ENCODE measurements around the gene DNAJC28. TPM values are rescaled to one million over a fixed set of nuclear protein-coding genes. Genes with fewer than 3 reads are reported as not detected.
"Not testable (repeated sequence)": the region's sequence is repeated elsewhere in the genome, so short reads cannot be mapped to it uniquely, and the experiment has no call there.

The DNAJC28 gene
- total RNA-seq, 4 donors from 2014 or later: 0.83 to 2.1 (median 1.7) TPM

- no peak for TF ChIP-seq POLR2AphosphoS5 (IDR thresholded peaks at IDR 0.05)
- no peak for TF ChIP-seq CTCF (IDR thresholded peaks at IDR 0.05)
- no peak for TF ChIP-seq POLR2A (IDR thresholded peaks at IDR 0.05; ENCODE audit: low read depth)
- no peak for TF ChIP-seq EP300 (IDR thresholded peaks at IDR 0.05)
- intact Hi-C loops (cut with DNase I): no loop called here
- Histone ChIP-seq H3K9me3 (no peaks in the 10 kb centered on the region), H3K27me3 (no peaks in the 10 kb centered on the region), H3K4me3 (no peak overlapping the region), H3K36me3 (no peaks in the 10 kb centered on the region), H3K4me1 (peaks cover 7 to 21% (median 14%) of the 10 kb centered on the region in 4 donors), H3K27ac (replicated peaks in 1 of 4) (no peak overlapping the region)
- DNase-seq (ENCODE audit: extremely low spot score): no peak
- 89% methylated on average over 3 of the region's 3 CpGs for WGBS
Measured at GRCh38 chr21:33473344-33473743, 18.2 kb downstream of the DNAJC28 start.

- Histone ChIP-seq H3K4me3 (no peak overlapping the region), H3K36me3 (peaks cover 0 to 19% (median 6%) of the 10 kb centered on the region in 4 donors), H3K9me3 (no peaks in the 10 kb centered on the region), H3K4me1 (peaks cover 0 to 5% (median 2%) of the 10 kb centered on the region in 4 donors), H3K27me3 (no peaks in the 10 kb centered on the region), H3K27ac (replicated peaks in 1 of 4) (no peak overlapping the region)
- DNase-seq (ENCODE audit: extremely low spot score): no peak
- 96% methylated on average over 2 of the region's 2 CpGs for WGBS
- intact Hi-C loops (cut with DNase I): no loop called here
- TF ChIP-seq CTCF (IDR thresholded peaks at IDR 0.05) (no peak), POLR2A (IDR thresholded peaks at IDR 0.05; ENCODE audit: low read depth) (no peak), EP300 (IDR thresholded peaks at IDR 0.05) (no peak), POLR2AphosphoS5 (IDR thresholded peaks at IDR 0.05) (no peak)
Measured at GRCh38 chr21:33470701-33471100, 20.8 kb downstream of the DNAJC28 start.

GRCh38 chr21:33469183-33469582 is 22.3 kb downstream of the DNAJC28 start:
- intact Hi-C loops (cut with DNase I): not testable (repeated sequence)

GRCh38 chr21:33461538-33462250 is 29.8 kb downstream of the DNAJC28 start:
- Histone ChIP-seq H3K4me3 (no peak overlapping the region), H3K27ac (replicated peaks in 1 of 4) (no peak overlapping the region), H3K27me3 (no peaks in the 10 kb centered on the region), H3K36me3 (peaks cover 15 to 83% (median 62%) of the 10 kb centered on the region in 4 donors), H3K9me3 (no peaks in the 10 kb centered on the region), H3K4me1 (no peaks in the 10 kb centered on the region)
- TF ChIP-seq POLR2AphosphoS5 (IDR thresholded peaks at IDR 0.05): no peak
- TF ChIP-seq POLR2A (IDR thresholded peaks at IDR 0.05; ENCODE audit: low read depth): no peak
- no peak for TF ChIP-seq CTCF (IDR thresholded peaks at IDR 0.05)
- no peak for TF ChIP-seq EP300 (IDR thresholded peaks at IDR 0.05)
- DNase-seq (ENCODE audit: extremely low spot score): no peak
- intact Hi-C loops (cut with DNase I): no loop called here
- WGBS: 94% methylated on average over 5 of the region's 5 CpGs

More at GRCh38 chr21:33469183-33469582, 22.3 kb downstream of the DNAJC28 start:
- H3K36me3 ChIP-seq: peaks cover 0 to 32% (median 13%) of the 10 kb centered on the region in 4 donors
- H3K4me1 ChIP-seq; H3K9me3 ChIP-seq; DNase-seq (ENCODE audit: extremely low spot score); H3K4me3 ChIP-seq; H3K27ac ChIP-seq (replicated peaks in 1 of 4); H3K27me3 ChIP-seq: not testable (repeated sequence)
- 97% methylated on average over 4 of the region's 4 CpGs for WGBS

- Histone ChIP-seq H3K27ac (replicated peaks in 1 of 4) (no peak overlapping the region), H3K4me1 (no peaks in the 10 kb centered on the region), H3K9me3 (no peaks in the 10 kb centered on the region), H3K27me3 (no peaks in the 10 kb centered on the region), H3K4me3 (no peak overlapping the region), H3K36me3 (peaks cover 24 to 86% (median 69%) of the 10 kb centered on the region in 4 donors)
- 86% methylated on average over 3 of the region's 3 CpGs for WGBS
- DNase-seq (ENCODE audit: extremely low spot score): no peak
- intact Hi-C loops (cut with DNase I): no loop called here
- TF ChIP-seq POLR2A (IDR thresholded peaks at IDR 0.05; ENCODE audit: low read depth): no peak
Measured at GRCh38 chr21:33458861-33459260, 32.7 kb downstream of the DNAJC28 start.

Measured in esophagus muscularis mucosa (tissue), 4 donors.